Neuron (in vitro differentiated cells): Measurements from ENCODE around the gene NFYC.

Experiments used
- H2AFZ ChIP-seq: one replicate; pipeline ENCODE4 v1.6.1; 2013; ENCODE audit warnings: low read depth, mild to moderate bottlenecking, inconsistent platforms, low read length, moderate library complexity
- H3K27me3 ChIP-seq: one replicate; pipeline ENCODE4 v1.6.1; 2013; ENCODE audit warnings: low read length; ENCODE audit not compliant: insufficient read depth
- H3K36me3 ChIP-seq: one replicate; pipeline ENCODE4 v1.6.1; 2013; ENCODE audit warnings: low read length; ENCODE audit not compliant: insufficient read depth
- H3K4me1 ChIP-seq: one replicate; pipeline ENCODE4 v1.6.1; 2013; ENCODE audit warnings: low read length; ENCODE audit not compliant: insufficient read depth
- H3K4me3 ChIP-seq: 2 replicates; pipeline ENCODE4 v1.5.1; 2013; ENCODE audit warnings: mild to moderate bottlenecking, low read length, moderate library complexity
- H3K9me3 ChIP-seq: one replicate; pipeline ENCODE4 v1.6.1; 2013; ENCODE audit warnings: low read length

The NFYC gene

GRCh38 chr1:40819101-40819500 lies 127.6 kb downstream of the NFYC start:
- H3K9me3 ChIP-seq = no peaks in the 10 kb centered on the region
- no peak overlapping the region for H2AFZ ChIP-seq
- H3K4me1 ChIP-seq = peaks cover 21% of the 10 kb centered on the region
- H3K4me3 ChIP-seq = no peak overlapping the region
- H3K27me3 ChIP-seq = peaks cover 11% of the 10 kb centered on the region
- H3K36me3 ChIP-seq = no peaks in the 10 kb centered on the region

GRCh38 chr1:40820251-40820797 lies 128.8 kb downstream of the NFYC start:
- H3K4me1 ChIP-seq = peaks cover 33% of the 10 kb centered on the region
- peaks cover 11% of the 10 kb centered on the region for H3K27me3 ChIP-seq
- no peaks in the 10 kb centered on the region for H3K36me3 ChIP-seq
- no peaks in the 10 kb centered on the region for H3K9me3 ChIP-seq
- H2AFZ ChIP-seq = no peak overlapping the region
- H3K4me3 ChIP-seq = no peak overlapping the region
